ENCODE results near the gene SETD4. TPM values are rescaled to one million over a fixed set of nuclear protein-coding genes. Genes with fewer than 3 reads are reported as not detected.

Gene SETD4
- total and polyA plus RNA-seq, 2 of the 13 experiments (the other 11 are each of a cell fraction or from before 2014, with no cell fraction given): 7.1 to 14.4 TPM

- DNase-seq (ENCODE audit: low spot score): no peak
Measured at GRCh38 chr21:35987475-35987874, 72.9 kb downstream of the SETD4 start.

More at GRCh38 chr21:35987475-35987874, 72.9 kb downstream of the SETD4 start:
- intact Hi-C loops (cut with micrococcal nuclease; ENCODE audit: unreplicated experiment): loop anchor here (5.0 kb wide), 1 partner anchor 35 kb away; no protein-coding TSS in a partner anchor
- Histone ChIP-seq H2AFZ (ENCODE audit: low read length) (peak overlapping the region; percentile 42), H3K27ac (ENCODE audit: extremely low read length, insufficient read depth, low read length) (no peak overlapping the region), H3K4me3 (replicated peaks in 1 of 3; ENCODE audit: insufficient read depth in 1 of 3, low read depth in 2 of 3, low read length in 3 of 3) (no peak overlapping the region), H3K79me2 (ENCODE audit: insufficient read depth, low read length) (no peaks in the 10 kb centered on the region), H3K9me3 (ENCODE audit: low read length) (no peaks in the 10 kb centered on the region), H3K9ac (ENCODE audit: insufficient read depth, low read depth, low read length) (no peak overlapping the region), H3K4me1 (ENCODE audit: insufficient read depth, low read length) (peaks cover 87% of the 10 kb centered on the region), H3K36me3 (replicated peaks in 1 of 2; ENCODE audit: control insufficient read depth in 1 of 2, insufficient read depth in 2 of 2, low read length in 2 of 2) (no peaks in the 10 kb centered on the region), H3K4me2 (ENCODE audit: low read depth, low read length) (no peak overlapping the region), H4K20me1 (ENCODE audit: insufficient read depth, low read length) (no peaks in the 10 kb centered on the region), H3K27me3 (ENCODE audit: control insufficient read depth in 1 of 2, insufficient read depth in 2 of 2, low read length in 2 of 2) (no peaks in the 10 kb centered on the region)
- BruUV-seq (replicated peaks): no TSS peak
- 62% methylated on average over 5 of the region's 5 CpGs for WGBS (ENCODE audit: low lambda C conversion rate)
- ChIA-PET POLR2A (no interaction called here), CTCF (ENCODE audit: low intra/inter-chr PET ratio, low total read pairs) (no interaction called here)
- in situ Hi-C loops (cut with HindIII; ENCODE audit: extremely low pct_ligation_motif_present, low pct_unique_long_range_greater_than_20kb): no loop called here
- FAIRE-seq: no peak
- no peak for ATAC-seq
- TF ChIP-seq TGIF2 (CRISPR knock-in tag; IDR thresholded peaks at IDR 0.05): no peak
- TF ChIP-seq, protein P1, sequence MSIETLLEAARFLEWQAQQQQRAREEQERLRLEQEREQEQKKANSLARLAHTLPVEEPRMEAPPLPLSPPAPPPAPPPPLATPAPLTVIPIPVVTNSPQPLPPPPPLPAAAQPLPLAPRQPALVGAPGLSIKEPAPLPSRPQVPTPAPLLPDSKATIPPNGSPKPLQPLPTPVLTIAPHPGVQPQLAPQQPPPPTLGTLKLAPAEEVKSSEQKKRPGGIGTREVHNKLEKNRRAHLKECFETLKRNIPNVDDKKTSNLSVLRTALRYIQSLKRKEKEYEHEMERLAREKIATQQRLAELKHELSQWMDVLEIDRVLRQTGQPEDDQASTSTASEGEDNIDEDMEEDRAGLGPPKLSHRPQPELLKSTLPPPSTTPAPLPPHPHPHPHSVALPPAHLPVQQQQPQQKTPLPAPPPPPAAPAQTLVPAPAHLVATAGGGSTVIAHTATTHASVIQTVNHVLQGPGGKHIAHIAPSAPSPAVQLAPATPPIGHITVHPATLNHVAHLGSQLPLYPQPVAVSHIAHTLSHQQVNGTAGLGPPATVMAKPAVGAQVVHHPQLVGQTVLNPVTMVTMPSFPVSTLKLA (IDR thresholded peaks at IDR 0.05): no peak
- TF ChIP-seq NONO (IDR thresholded peaks at IDR 0.05): no peak
- TF ChIP-seq NONO (CRISPR knock-in tag; conservative IDR thresholded peaks at IDR 0.05): no peak
- TF ChIP-seq POGZ (CRISPR knock-in tag; IDR thresholded peaks at IDR 0.05): no peak
- no peak for TF ChIP-seq ZNF839 (CRISPR knock-in tag; IDR thresholded peaks at IDR 0.05; ENCODE audit: borderline replicate concordance)
- no peak for TF ChIP-seq ZNF816 (CRISPR knock-in tag; IDR thresholded peaks at IDR 0.05; ENCODE audit: borderline replicate concordance)
- no peak for TF ChIP-seq ZNF292 (CRISPR knock-in tag; IDR thresholded peaks at IDR 0.05; ENCODE audit: borderline replicate concordance, low read depth)
- no peak for TF ChIP-seq ZNF34 (CRISPR knock-in tag; IDR thresholded peaks at IDR 0.05; ENCODE audit: borderline replicate concordance)
- no peak for TF ChIP-seq ZNF737 (CRISPR knock-in tag; IDR thresholded peaks at IDR 0.05; ENCODE audit: borderline replicate concordance)
- no peak for TF ChIP-seq ETV6 (CRISPR knock-in tag; conservative IDR thresholded peaks at IDR 0.05)
- no peak for TF ChIP-seq IKZF1 (IDR thresholded peaks at IDR 0.05)
- TF ChIP-seq ZNF432 (CRISPR knock-in tag; IDR thresholded peaks at IDR 0.05; ENCODE audit: borderline replicate concordance): no peak

All from HepG2 (cell line).